ENCODE results near the gene PLP2.

Gene PLP2

GRCh38 chrX:49157194-49157593 is 14.5 kb upstream of the PLP2 start:
- H2BK15ac ChIP-seq (replicated peaks; ENCODE audit: low read depth), result no peak overlapping the region
- no peaks in the 10 kb centered on the region for H3K79me1 ChIP-seq (ENCODE audit: low read length)
- no peak overlapping the region for H4K5ac ChIP-seq (ENCODE audit: low read length)
- H3K18ac ChIP-seq (ENCODE audit: low read length), result no peak overlapping the region
- H3K4me1 ChIP-seq (ENCODE audit: control insufficient read depth, low read depth, low read length), result no peaks in the 10 kb centered on the region
- WGBS (ENCODE audit: extremely low coverage, insufficient coverage, low lambda C conversion rate), result no CpG with 5 or more reads among the region's 25 CpGs
- H4K8ac ChIP-seq (ENCODE audit: low read depth, low read length), result no peak overlapping the region
- no peak overlapping the region for H3K4me3 ChIP-seq (ENCODE audit: low read length)
- no peaks in the 10 kb centered on the region for H3K79me2 ChIP-seq (ENCODE audit: control insufficient read depth, insufficient read depth, low read length)
- no peak overlapping the region for H3K4me2 ChIP-seq (ENCODE audit: low read length)
- H3K23ac ChIP-seq (ENCODE audit: low read length), result no peak overlapping the region
- no peak overlapping the region for H3K4ac ChIP-seq (ENCODE audit: low read depth, low read length)
- no peak overlapping the region for H2AK5ac ChIP-seq (ENCODE audit: low read length)
- no peak overlapping the region for H2BK120ac ChIP-seq (ENCODE audit: low read depth, low read length)
- DNase-seq, result no peak
- H3K27me3 ChIP-seq (ENCODE audit: insufficient read depth, low read length, poor library complexity), result no peaks in the 10 kb centered on the region
- H3K36me3 ChIP-seq (ENCODE audit: control insufficient read depth, insufficient read depth, low read length), result no peaks in the 10 kb centered on the region
- no peak overlapping the region for H2BK5ac ChIP-seq (ENCODE audit: low read length)
- no peak overlapping the region for H3K9ac ChIP-seq (ENCODE audit: low read length)
- no peak overlapping the region for H3K27ac ChIP-seq (ENCODE audit: low read depth, low read length)
- peak overlapping the region; percentile 15 for H3K56ac ChIP-seq (ENCODE audit: low read length)

GRCh38 chrX:49160908-49161307 is 10.8 kb upstream of the PLP2 start:
- no peak overlapping the region for H3K27ac ChIP-seq (ENCODE audit: low read depth, low read length)
- H2BK15ac ChIP-seq (replicated peaks; ENCODE audit: low read depth), result no peak overlapping the region
- no peak overlapping the region for H3K23ac ChIP-seq (ENCODE audit: low read length)
- H4K8ac ChIP-seq (ENCODE audit: low read depth, low read length), result no peak overlapping the region
- H3K4ac ChIP-seq (ENCODE audit: low read depth, low read length), result no peak overlapping the region
- no peaks in the 10 kb centered on the region for H3K27me3 ChIP-seq (ENCODE audit: insufficient read depth, low read length, poor library complexity)
- H4K5ac ChIP-seq (ENCODE audit: low read length), result no peak overlapping the region
- H3K56ac ChIP-seq (ENCODE audit: low read length), result no peak overlapping the region
- H3K9ac ChIP-seq (ENCODE audit: low read length), result no peak overlapping the region
- no peak for DNase-seq
- H2BK120ac ChIP-seq (ENCODE audit: low read depth, low read length), result no peak overlapping the region
- H3K18ac ChIP-seq (ENCODE audit: low read length), result no peak overlapping the region
- no peaks in the 10 kb centered on the region for H3K36me3 ChIP-seq (ENCODE audit: control insufficient read depth, insufficient read depth, low read length)
- no peaks in the 10 kb centered on the region for H3K79me1 ChIP-seq (ENCODE audit: low read length)
- H2AK5ac ChIP-seq (ENCODE audit: low read length), result no peak overlapping the region
- WGBS (ENCODE audit: extremely low coverage, insufficient coverage, low lambda C conversion rate), result no CpG with 5 or more reads among the region's 2 CpGs
- H2BK5ac ChIP-seq (ENCODE audit: low read length), result no peak overlapping the region
- H3K4me3 ChIP-seq (ENCODE audit: low read length), result no peak overlapping the region
- H3K79me2 ChIP-seq (ENCODE audit: control insufficient read depth, insufficient read depth, low read length), result no peaks in the 10 kb centered on the region
- H3K4me2 ChIP-seq (ENCODE audit: low read length), result no peak overlapping the region
- no peaks in the 10 kb centered on the region for H3K4me1 ChIP-seq (ENCODE audit: control insufficient read depth, low read depth, low read length)

DNA sequence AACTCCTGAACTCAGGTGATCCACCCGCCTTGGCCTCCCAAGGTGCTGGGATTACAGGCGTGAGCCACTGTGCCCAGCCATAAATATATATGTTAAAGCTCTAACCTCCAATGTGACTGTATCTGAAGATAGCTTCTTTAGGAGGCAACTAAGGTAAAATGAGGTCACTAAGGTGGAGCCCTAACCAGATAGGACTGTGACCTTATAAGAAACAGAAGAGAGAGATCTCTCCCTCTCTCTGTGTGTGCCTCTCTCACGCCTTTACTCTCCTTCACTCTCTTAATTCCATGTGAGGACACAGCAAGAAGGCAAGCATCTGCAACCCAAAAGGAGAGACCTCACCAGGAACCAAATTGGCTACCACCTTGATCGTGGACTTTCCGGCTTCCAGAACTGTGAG is 10.1 kb upstream of the PLP2 start:
- Histone ChIP-seq H3K79me1 (ENCODE audit: low read length) (no peaks in the 10 kb centered on the region), H2BK15ac (replicated peaks; ENCODE audit: low read depth) (no peak overlapping the region), H3K23ac (ENCODE audit: low read length) (no peak overlapping the region), H2AK5ac (ENCODE audit: low read length) (no peak overlapping the region), H3K4me2 (ENCODE audit: low read length) (no peak overlapping the region), H3K4me3 (ENCODE audit: low read length) (no peak overlapping the region), H3K4me1 (ENCODE audit: control insufficient read depth, low read depth, low read length) (no peaks in the 10 kb centered on the region), H2BK120ac (ENCODE audit: low read depth, low read length) (no peak overlapping the region), H3K9ac (ENCODE audit: low read length) (no peak overlapping the region), H4K8ac (ENCODE audit: low read depth, low read length) (no peak overlapping the region), H4K5ac (ENCODE audit: low read length) (no peak overlapping the region), H3K27me3 (ENCODE audit: insufficient read depth, low read length, poor library complexity) (no peaks in the 10 kb centered on the region), H3K79me2 (ENCODE audit: control insufficient read depth, insufficient read depth, low read length) (no peaks in the 10 kb centered on the region), H3K18ac (ENCODE audit: low read length) (no peak overlapping the region), H3K27ac (ENCODE audit: low read depth, low read length) (no peak overlapping the region), H3K36me3 (ENCODE audit: control insufficient read depth, insufficient read depth, low read length) (no peaks in the 10 kb centered on the region), H3K56ac (ENCODE audit: low read length) (no peak overlapping the region), H2BK5ac (ENCODE audit: low read length) (no peak overlapping the region), H3K4ac (ENCODE audit: low read depth, low read length) (no peak overlapping the region)
- no CpG with 5 or more reads among the region's 5 CpGs for WGBS (ENCODE audit: extremely low coverage, insufficient coverage, low lambda C conversion rate)
- no peak for DNase-seq

- H2BK5ac ChIP-seq (ENCODE audit: low read length), result no peak within 1 kb of the TSS
- no peak within 1 kb of the TSS for H3K23ac ChIP-seq (ENCODE audit: low read length)
- H3K79me1 ChIP-seq (ENCODE audit: low read length), result no peaks in the 10 kb centered on the region
- no peak within 1 kb of the TSS for H3K18ac ChIP-seq (ENCODE audit: low read length)
- H2BK15ac ChIP-seq (replicated peaks; ENCODE audit: low read depth), result no peak within 1 kb of the TSS
- H3K36me3 ChIP-seq (ENCODE audit: control insufficient read depth, insufficient read depth, low read length), result no peaks in the 10 kb centered on the region
- H3K27ac ChIP-seq (ENCODE audit: low read depth, low read length), result no peak within 1 kb of the TSS
- H3K27me3 ChIP-seq (ENCODE audit: insufficient read depth, low read length, poor library complexity), result no peaks in the 10 kb centered on the region
- DNase-seq, result no peak
- no peak within 1 kb of the TSS for H2AK5ac ChIP-seq (ENCODE audit: low read length)
- WGBS (ENCODE audit: extremely low coverage, insufficient coverage, low lambda C conversion rate), result no CpG with 5 or more reads among the region's 28 CpGs
- H3K4me1 ChIP-seq (ENCODE audit: control insufficient read depth, low read depth, low read length), result no peaks in the 10 kb centered on the region
- H2BK120ac ChIP-seq (ENCODE audit: low read depth, low read length), result no peak within 1 kb of the TSS
- no peak within 1 kb of the TSS for H3K4me3 ChIP-seq (ENCODE audit: low read length)
- H3K4ac ChIP-seq (ENCODE audit: low read depth, low read length), result no peak within 1 kb of the TSS
- no peak within 1 kb of the TSS for H4K5ac ChIP-seq (ENCODE audit: low read length)
- peak within 1 kb of the TSS; percentile 42 for H3K56ac ChIP-seq (ENCODE audit: low read length)
- H3K4me2 ChIP-seq (ENCODE audit: low read length), result no peak within 1 kb of the TSS
- no peak within 1 kb of the TSS for H4K8ac ChIP-seq (ENCODE audit: low read depth, low read length)
- H3K9ac ChIP-seq (ENCODE audit: low read length), result peak within 1 kb of the TSS; percentile 24
- no peaks in the 10 kb centered on the region for H3K79me2 ChIP-seq (ENCODE audit: control insufficient read depth, insufficient read depth, low read length)
Observed at GRCh38 chrX:49162620-49163019, 9.1 kb upstream of the PLP2 start, which contains the start of gene MAGIX. TSS of gene MAGIX (plus strand) at chrX:49162758. CDS start at chrX:49162890, 132 bp downstream.

- no CpG with 5 or more reads among the region's 69 CpGs for WGBS (ENCODE audit: extremely low coverage, insufficient coverage, low lambda C conversion rate)
- no peak overlapping the region for H3K27ac ChIP-seq (ENCODE audit: low read depth, low read length)
- DNase-seq, result peak; percentile 92
Observed at GRCh38 chrX:49163555-49164419, 7.9 kb upstream of the PLP2 start.

More at GRCh38 chrX:49163555-49164419, 7.9 kb upstream of the PLP2 start:
- Histone ChIP-seq H3K4ac (ENCODE audit: low read depth, low read length) (no peak overlapping the region), H3K4me3 (ENCODE audit: low read length) (no peak overlapping the region), H4K5ac (ENCODE audit: low read length) (no peak overlapping the region), H3K79me1 (ENCODE audit: low read length) (no peaks in the 10 kb centered on the region), H3K36me3 (ENCODE audit: control insufficient read depth, insufficient read depth, low read length) (no peaks in the 10 kb centered on the region), H2BK5ac (ENCODE audit: low read length) (no peak overlapping the region), H2BK120ac (ENCODE audit: low read depth, low read length) (no peak overlapping the region), H3K9ac (ENCODE audit: low read length) (peak overlapping the region; percentile 54), H3K56ac (ENCODE audit: low read length) (peak overlapping the region; percentile 80), H3K18ac (ENCODE audit: low read length) (peak overlapping the region; percentile 72), H4K8ac (ENCODE audit: low read depth, low read length) (no peak overlapping the region), H3K4me1 (ENCODE audit: control insufficient read depth, low read depth, low read length) (no peaks in the 10 kb centered on the region), H3K27me3 (ENCODE audit: insufficient read depth, low read length, poor library complexity) (no peaks in the 10 kb centered on the region), H2BK15ac (replicated peaks; ENCODE audit: low read depth) (no peak overlapping the region), H2AK5ac (ENCODE audit: low read length) (no peak overlapping the region), H3K23ac (ENCODE audit: low read length) (no peak overlapping the region), H3K79me2 (ENCODE audit: control insufficient read depth, insufficient read depth, low read length) (no peaks in the 10 kb centered on the region), H3K4me2 (ENCODE audit: low read length) (no peak overlapping the region)

All from mesendoderm (in vitro differentiated cells).